Measurements from ENCODE around the gene CKAP4.

DNA sequence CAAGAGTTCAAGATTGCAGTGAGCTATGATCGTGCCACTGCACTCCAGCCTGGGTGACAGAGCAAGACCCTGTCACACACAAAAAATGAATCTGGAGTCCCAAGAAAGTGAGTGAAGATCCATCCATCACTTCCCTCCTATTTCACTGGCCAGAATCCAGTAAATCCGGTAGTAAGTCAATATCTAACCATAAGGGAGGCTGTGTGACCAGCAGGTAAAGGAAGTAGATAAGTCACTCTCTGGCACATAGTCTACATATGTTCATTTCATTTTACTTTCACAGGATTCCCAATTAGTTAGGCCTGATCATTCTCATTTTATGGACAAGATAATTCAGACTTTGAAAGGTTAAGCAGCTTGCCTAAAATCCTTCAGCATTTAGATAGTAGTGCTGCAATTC lies 42.8 kb upstream of the CKAP4 start:
- TF ChIP-seq MAX (IDR thresholded peaks at IDR 0.05) (no peak), YY1 (IDR thresholded peaks at IDR 0.05) (no peak), SP1 (IDR thresholded peaks at IDR 0.05) (no peak), EGR1 (IDR thresholded peaks at IDR 0.05; ENCODE audit: low read depth in 2 of 2) (no peak), TAF1 (conservative IDR thresholded peaks at IDR 0.05) (no peak), HNF4G (IDR thresholded peaks at IDR 0.05) (no peak)
- TF ChIP-seq, protein P1, sequence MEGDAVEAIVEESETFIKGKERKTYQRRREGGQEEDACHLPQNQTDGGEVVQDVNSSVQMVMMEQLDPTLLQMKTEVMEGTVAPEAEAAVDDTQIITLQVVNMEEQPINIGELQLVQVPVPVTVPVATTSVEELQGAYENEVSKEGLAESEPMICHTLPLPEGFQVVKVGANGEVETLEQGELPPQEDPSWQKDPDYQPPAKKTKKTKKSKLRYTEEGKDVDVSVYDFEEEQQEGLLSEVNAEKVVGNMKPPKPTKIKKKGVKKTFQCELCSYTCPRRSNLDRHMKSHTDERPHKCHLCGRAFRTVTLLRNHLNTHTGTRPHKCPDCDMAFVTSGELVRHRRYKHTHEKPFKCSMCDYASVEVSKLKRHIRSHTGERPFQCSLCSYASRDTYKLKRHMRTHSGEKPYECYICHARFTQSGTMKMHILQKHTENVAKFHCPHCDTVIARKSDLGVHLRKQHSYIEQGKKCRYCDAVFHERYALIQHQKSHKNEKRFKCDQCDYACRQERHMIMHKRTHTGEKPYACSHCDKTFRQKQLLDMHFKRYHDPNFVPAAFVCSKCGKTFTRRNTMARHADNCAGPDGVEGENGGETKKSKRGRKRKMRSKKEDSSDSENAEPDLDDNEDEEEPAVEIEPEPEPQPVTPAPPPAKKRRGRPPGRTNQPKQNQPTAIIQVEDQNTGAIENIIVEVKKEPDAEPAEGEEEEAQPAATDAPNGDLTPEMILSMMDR (IDR thresholded peaks at IDR 0.05; ENCODE audit: low read depth, low read length, missing input control) = no peak
